ENCODE results near the gene TJP1. TPM values are rescaled to one million over a fixed set of nuclear protein-coding genes. Genes with fewer than 3 reads are reported as not detected.
A peak's percentile ranks its signal among the peaks of the same experiment; 100 is the strongest.

Gene TJP1
- total and polyA plus RNA-seq, 7 experiments from 2014 or later, result not detected

GRCh38 chr15:29825227-29825626 lies 3.0 kb upstream of the TJP1 start:
- Mint-ChIP-seq H3K27me3 (peaks cover 49 to 66% (median 55%) of the 10 kb centered on the region in 5 donors), H3K9me3 (peaks cover 0 to 34% (median 14%) of the 10 kb centered on the region in 11 donors), H3K4me1 (peaks cover 13 to 40% (median 23%) of the 10 kb centered on the region in 7 donors), H3K4me3 (peak overlapping the region in 8 of 10 donors; percentile 19 to 81 (median 54)), H3K36me3 (peaks cover 0 to 5% (median 4%) of the 10 kb centered on the region in 5 donors), H3K27ac (peak overlapping the region; percentile 48 to 94 (median 74))
- H3K9me3 ChIP-seq (ENCODE audit: control insufficient read depth in 2 of 3, low read length in 3 of 3), result peaks cover 0 to 11% (median 0%) of the 10 kb centered on the region in 3 experiments
- no peaks in the 10 kb centered on the region for H3K36me3 ChIP-seq (ENCODE audit: control insufficient read depth in 2 of 3, insufficient read depth in 3 of 3, low read length in 3 of 3)
- intact Hi-C loops (cut with micrococcal nuclease), result no loop called here
- peak in 7 of 9 donors; percentile 65 to 85 (median 81) for DNase-seq
- no peak overlapping the region for H3K4me3 ChIP-seq (ENCODE audit: low read length)
- POLR2A ChIA-PET, result interaction anchor here (0.8 kb wide), 1 partner anchor 75 kb away, joined by 3 read pairs; no protein-coding TSS in a partner anchor
- no peak overlapping the region for H3K27ac ChIP-seq (ENCODE audit: low read depth, low read length)
- H3K27me3 ChIP-seq (ENCODE audit: control insufficient read depth in 2 of 2, insufficient read depth in 2 of 2, low read length in 2 of 2), result peaks cover 11 to 22% of the 10 kb centered on the region in 2 donors
- H3K4me1 ChIP-seq (ENCODE audit: control insufficient read depth in 2 of 2, insufficient read depth in 2 of 2, low read length in 2 of 2), result peaks cover 0 to 31% of the 10 kb centered on the region in 2 donors
- CTCF ChIA-PET, result interaction anchor here (0.7 kb wide), 1 partner anchor 194 kb away, joined by 3 read pairs; no protein-coding TSS in a partner anchor
- ATAC-seq, result peak; percentile 71

GRCh38 chr15:29822684-29823459 lies 604 bp upstream of the TJP1 start:
- Histone ChIP-seq H3K36me3 (ENCODE audit: control insufficient read depth in 2 of 3, insufficient read depth in 3 of 3, low read length in 3 of 3) (no peaks in the 10 kb centered on the region), H3K27me3 (ENCODE audit: control insufficient read depth in 2 of 2, insufficient read depth in 2 of 2, low read length in 2 of 2) (peaks cover 11 to 24% of the 10 kb centered on the region in 2 donors), H3K9me3 (ENCODE audit: control insufficient read depth in 2 of 3, low read length in 3 of 3) (peaks cover 0 to 11% (median 0%) of the 10 kb centered on the region in 3 experiments), H3K4me1 (ENCODE audit: control insufficient read depth in 2 of 2, insufficient read depth in 2 of 2, low read length in 2 of 2) (peaks cover 0 to 31% of the 10 kb centered on the region in 2 donors), H3K27ac (ENCODE audit: low read depth, low read length) (no peak overlapping the region), H3K4me3 (ENCODE audit: low read length) (no peak overlapping the region)
- H3K4me3 Mint-ChIP-seq, result peak overlapping the region in 9 of 10 donors; percentile 39 to 74 (median 65)
- DNase-seq (peak in 1 of 9 donors; percentile 10), ATAC-seq (no peak)
- H3K36me3 Mint-ChIP-seq, result peaks cover 0 to 9% (median 4%) of the 10 kb centered on the region in 5 donors
- H3K4me1 Mint-ChIP-seq, result peaks cover 13 to 40% (median 23%) of the 10 kb centered on the region in 7 donors
- H3K27me3 Mint-ChIP-seq, result peaks cover 52 to 68% (median 56%) of the 10 kb centered on the region in 5 donors
- ChIA-PET CTCF (no interaction called here), POLR2A (no interaction called here)
- intact Hi-C loops (cut with micrococcal nuclease), result no loop called here
- peak overlapping the region in 2 of 9 donors; percentile 25 to 58 for H3K27ac Mint-ChIP-seq
- peaks cover 0 to 54% (median 18%) of the 10 kb centered on the region in 11 donors for H3K9me3 Mint-ChIP-seq

DNA sequence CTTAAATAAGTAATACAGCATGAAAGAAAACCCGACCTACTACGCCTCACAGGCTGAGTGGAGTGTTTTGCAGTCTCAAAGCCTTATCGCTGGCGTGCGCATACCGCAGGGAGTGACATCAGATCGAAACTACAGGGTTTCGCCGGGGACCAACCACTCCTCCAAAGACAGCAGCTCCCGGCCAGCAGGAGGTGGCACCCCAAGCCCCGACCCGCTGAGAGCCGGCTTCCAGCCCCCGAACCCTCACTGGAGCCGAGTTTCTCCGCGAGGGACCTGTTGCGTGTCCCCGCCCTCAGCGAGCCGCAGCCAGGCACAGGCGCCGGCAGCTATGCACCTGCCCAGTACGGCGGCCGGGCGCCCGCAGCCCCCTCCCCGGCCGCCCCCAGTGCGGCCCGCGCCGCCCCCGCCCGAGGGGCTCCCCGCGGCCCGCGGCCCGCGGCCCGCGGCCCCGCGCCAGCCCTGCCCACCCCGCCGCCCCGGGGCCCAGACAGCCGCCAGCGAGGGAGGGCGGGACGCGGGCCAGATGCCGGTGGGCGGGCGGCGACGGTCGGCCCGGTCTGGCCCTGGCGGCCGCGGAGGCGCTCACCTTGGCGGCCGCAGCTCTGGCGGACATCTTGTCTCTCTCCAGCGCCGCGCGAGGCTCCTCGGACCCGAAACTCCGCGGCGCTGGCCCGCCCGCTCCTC lies 710 bp downstream of the TJP1 start:
- H3K27me3 ChIP-seq (ENCODE audit: control insufficient read depth in 2 of 2, insufficient read depth in 2 of 2, low read length in 2 of 2), result peaks cover 11 to 24% of the 10 kb centered on the region in 2 donors
- Mint-ChIP-seq H3K4me1 (peaks cover 11 to 38% (median 21%) of the 10 kb centered on the region in 7 donors), H3K27me3 (peaks cover 55 to 67% (median 58%) of the 10 kb centered on the region in 5 donors), H3K9me3 (peaks cover 5 to 66% (median 25%) of the 10 kb centered on the region in 11 donors), H3K27ac (peak overlapping the region in 2 of 9 donors; percentile 9 to 58), H3K4me3 (peak overlapping the region in 9 of 10 donors; percentile 56 to 74 (median 62)), H3K36me3 (peaks cover 0 to 15% (median 4%) of the 10 kb centered on the region in 5 donors)
- ATAC-seq (peak; percentile 31), DNase-seq (peak in 4 of 9 donors; percentile 11 to 26 (median 17))
- no peaks in the 10 kb centered on the region for H3K36me3 ChIP-seq (ENCODE audit: control insufficient read depth in 2 of 3, insufficient read depth in 3 of 3, low read length in 3 of 3)
- no peak overlapping the region for H3K27ac ChIP-seq (ENCODE audit: low read depth, low read length)
- peaks cover 0 to 11% (median 0%) of the 10 kb centered on the region in 3 experiments for H3K9me3 ChIP-seq (ENCODE audit: control insufficient read depth in 2 of 3, low read length in 3 of 3)
- ChIA-PET CTCF (no interaction called here), POLR2A (no interaction called here)
- intact Hi-C loops (cut with micrococcal nuclease), result no loop called here
- H3K4me1 ChIP-seq (ENCODE audit: control insufficient read depth in 2 of 2, insufficient read depth in 2 of 2, low read length in 2 of 2), result peaks cover 0 to 23% of the 10 kb centered on the region in 2 donors
- H3K4me3 ChIP-seq (ENCODE audit: low read length), result no peak overlapping the region

DNA sequence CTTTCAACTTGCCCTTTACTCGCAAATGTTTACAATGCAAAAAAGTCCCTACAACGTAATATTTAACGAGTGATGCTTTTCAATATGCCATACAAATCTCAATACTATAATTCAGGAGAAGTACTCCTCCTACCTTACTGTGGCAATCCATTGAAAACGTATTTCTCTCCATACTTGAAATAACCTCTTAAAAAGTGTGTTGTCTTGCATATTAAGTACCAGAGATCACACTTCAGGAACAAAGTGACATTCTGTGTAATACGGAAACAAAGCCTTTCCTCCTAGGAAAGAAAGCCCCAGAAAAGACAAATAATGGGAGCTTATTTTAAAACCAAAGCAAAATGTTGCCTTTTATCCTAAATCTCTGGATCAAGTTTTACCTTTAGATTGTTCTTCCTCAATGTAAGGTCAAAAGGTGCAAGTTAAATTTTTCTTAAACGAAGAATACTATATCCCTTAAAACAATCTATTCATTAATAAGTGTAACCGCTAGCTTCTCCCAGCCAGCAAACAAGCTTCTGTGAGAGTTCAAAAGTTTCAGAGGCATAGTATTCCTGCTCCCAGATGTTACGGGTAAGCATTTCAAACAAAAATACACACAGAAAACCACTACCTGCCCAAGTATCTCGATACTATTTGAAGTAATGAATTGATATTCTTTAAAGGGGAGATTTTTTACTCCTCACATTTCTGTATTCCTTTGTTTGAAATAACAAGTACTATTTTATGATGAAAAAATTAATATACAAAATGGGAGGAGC lies 1.7 kb downstream of the TJP1 start:
- H3K27me3 Mint-ChIP-seq, result peaks cover 55 to 66% (median 59%) of the 10 kb centered on the region in 5 donors
- peaks cover 11 to 24% of the 10 kb centered on the region in 2 donors for H3K27me3 ChIP-seq (ENCODE audit: control insufficient read depth in 2 of 2, insufficient read depth in 2 of 2, low read length in 2 of 2)
- no peak overlapping the region for H3K4me3 ChIP-seq (ENCODE audit: low read length)
- POLR2A ChIA-PET, result no interaction called here
- peaks cover 5 to 30% (median 13%) of the 10 kb centered on the region in 7 donors for H3K4me1 Mint-ChIP-seq
- peaks cover 0 to 15% (median 4%) of the 10 kb centered on the region in 5 donors for H3K36me3 Mint-ChIP-seq
- ATAC-seq (no peak), DNase-seq (no peak)
- no peak overlapping the region for H3K4me3 Mint-ChIP-seq
- no peak overlapping the region for H3K27ac Mint-ChIP-seq
- intact Hi-C loops (cut with micrococcal nuclease), result no loop called here
- H3K9me3 ChIP-seq (ENCODE audit: control insufficient read depth in 2 of 3, low read length in 3 of 3), result peaks cover 0 to 11% (median 0%) of the 10 kb centered on the region in 3 experiments
- no peak overlapping the region for H3K27ac ChIP-seq (ENCODE audit: low read depth, low read length)
- H3K36me3 ChIP-seq (ENCODE audit: control insufficient read depth in 2 of 3, insufficient read depth in 3 of 3, low read length in 3 of 3), result no peaks in the 10 kb centered on the region
- CTCF ChIA-PET, result no interaction called here
- H3K9me3 Mint-ChIP-seq, result peaks cover 5 to 68% (median 22%) of the 10 kb centered on the region in 11 donors
- H3K4me1 ChIP-seq (ENCODE audit: control insufficient read depth in 2 of 2, insufficient read depth in 2 of 2, low read length in 2 of 2), result peaks cover 0 to 14% of the 10 kb centered on the region in 2 donors

GRCh38 chr15:29819979-29820378 lies 2.3 kb downstream of the TJP1 start:
- peaks cover 0 to 24% (median 7%) of the 10 kb centered on the region in 7 donors for H3K4me1 Mint-ChIP-seq
- peaks cover 0 to 15% (median 4%) of the 10 kb centered on the region in 5 donors for H3K36me3 Mint-ChIP-seq
- ATAC-seq (no peak), DNase-seq (no peak)
- ChIA-PET CTCF (no interaction called here), POLR2A (no interaction called here)
- H3K9me3 ChIP-seq (ENCODE audit: control insufficient read depth in 2 of 3, low read length in 3 of 3), result peaks cover 0 to 11% (median 0%) of the 10 kb centered on the region in 3 experiments
- peaks cover 11 to 24% of the 10 kb centered on the region in 2 donors for H3K27me3 ChIP-seq (ENCODE audit: control insufficient read depth in 2 of 2, insufficient read depth in 2 of 2, low read length in 2 of 2)
- peaks cover 0 to 13% of the 10 kb centered on the region in 2 donors for H3K4me1 ChIP-seq (ENCODE audit: control insufficient read depth in 2 of 2, insufficient read depth in 2 of 2, low read length in 2 of 2)
- H3K27ac Mint-ChIP-seq, result no peak overlapping the region
- intact Hi-C loops (cut with micrococcal nuclease), result no loop called here
- H3K27ac ChIP-seq (ENCODE audit: low read depth, low read length), result no peak overlapping the region
- H3K4me3 ChIP-seq (ENCODE audit: low read length), result no peak overlapping the region
- no peaks in the 10 kb centered on the region for H3K36me3 ChIP-seq (ENCODE audit: control insufficient read depth in 2 of 3, insufficient read depth in 3 of 3, low read length in 3 of 3)
- peaks cover 61 to 72% (median 64%) of the 10 kb centered on the region in 5 donors for H3K27me3 Mint-ChIP-seq
- peaks cover 5 to 68% (median 23%) of the 10 kb centered on the region in 11 donors for H3K9me3 Mint-ChIP-seq
- no peak overlapping the region for H3K4me3 Mint-ChIP-seq

- ATAC-seq (no peak), DNase-seq (no peak)
- Mint-ChIP-seq H3K36me3 (peaks cover 0 to 13% (median under 1%) of the 10 kb centered on the region in 5 donors), H3K9me3 (peaks cover 2 to 65% (median 20%) of the 10 kb centered on the region in 11 donors), H3K27ac (no peak overlapping the region), H3K4me1 (peaks cover 0 to 12% (median 2%) of the 10 kb centered on the region in 7 donors), H3K4me3 (no peak overlapping the region), H3K27me3 (peaks cover 68 to 83% (median 76%) of the 10 kb centered on the region in 5 donors)
- POLR2A ChIA-PET, result no interaction called here
- no peak overlapping the region for H3K4me3 ChIP-seq (ENCODE audit: low read length)
- H3K36me3 ChIP-seq (ENCODE audit: control insufficient read depth in 2 of 3, insufficient read depth in 3 of 3, low read length in 3 of 3), result no peaks in the 10 kb centered on the region
- H3K27ac ChIP-seq (ENCODE audit: low read depth, low read length), result no peak overlapping the region
- peaks cover 0 to 7% (median 0%) of the 10 kb centered on the region in 3 experiments for H3K9me3 ChIP-seq (ENCODE audit: control insufficient read depth in 2 of 3, low read length in 3 of 3)
- CTCF ChIA-PET, result no interaction called here
- peaks cover 0 to 6% of the 10 kb centered on the region in 2 donors for H3K4me1 ChIP-seq (ENCODE audit: control insufficient read depth in 2 of 2, insufficient read depth in 2 of 2, low read length in 2 of 2)
- intact Hi-C loops (cut with micrococcal nuclease), result no loop called here
- peaks cover 11 to 29% of the 10 kb centered on the region in 2 donors for H3K27me3 ChIP-seq (ENCODE audit: control insufficient read depth in 2 of 2, insufficient read depth in 2 of 2, low read length in 2 of 2)
Observed at GRCh38 chr15:29818141-29818540, 4.1 kb downstream of the TJP1 start.
